PFSK-1 (cell line): ENCODE results near the gene CDC42BPG.
A peak's percentile ranks its signal among the peaks of the same experiment; 100 is the strongest.

Experiments
- FOXP2 ChIP-seq: optimal IDR thresholded peaks from 2 replicates; pipeline ENCODE3; 2011; ENCODE audit warnings: borderline replicate concordance, control low read depth, inconsistent platforms; ENCODE audit not compliant: insufficient read depth; ENCODE audit errors: extremely low read length, extremely low read depth
- POLR2AphosphoS5 ChIP-seq: IDR thresholded peaks from 2 replicates; pipeline ENCODE4 v1.6.1; 2012; ENCODE audit warnings: low read depth, mild to moderate bottlenecking, control low read depth, low read length, moderate library complexity
- SIN3A ChIP-seq: IDR thresholded peaks from 2 replicates; pipeline ENCODE4 v1.6.1; 2012; ENCODE audit warnings: mild to moderate bottlenecking, low read length, moderate library complexity, borderline replicate concordance; ENCODE audit not compliant: insufficient read depth
- TAF1 ChIP-seq: IDR thresholded peaks from 2 replicates; pipeline ENCODE4 v1.6.1; 2012; ENCODE audit warnings: low read length, control low read depth, borderline replicate concordance; ENCODE audit not compliant: insufficient read depth
- TF ChIP-seq, protein P1 (sequence below), 2 experiments: IDR thresholded peaks; 2 replicates each; pipeline versions ENCODE4 v1.6.1 to v1.8.0; 2011 to 2012; ENCODE audit warnings: low read depth in 2 of 2, low read length in 2 of 2, control low read depth in 1 of 2, inconsistent platforms in 1 of 2, mild to moderate bottlenecking in 1 of 2, moderate library complexity in 1 of 2; ENCODE audit not compliant: insufficient read depth in 1 of 2

The CDC42BPG gene

GRCh38 chr11:64888729-64889511 is 44.5 kb upstream of the CDC42BPG start:
- no peak for TF ChIP-seq TAF1
- TF ChIP-seq, protein P1, sequence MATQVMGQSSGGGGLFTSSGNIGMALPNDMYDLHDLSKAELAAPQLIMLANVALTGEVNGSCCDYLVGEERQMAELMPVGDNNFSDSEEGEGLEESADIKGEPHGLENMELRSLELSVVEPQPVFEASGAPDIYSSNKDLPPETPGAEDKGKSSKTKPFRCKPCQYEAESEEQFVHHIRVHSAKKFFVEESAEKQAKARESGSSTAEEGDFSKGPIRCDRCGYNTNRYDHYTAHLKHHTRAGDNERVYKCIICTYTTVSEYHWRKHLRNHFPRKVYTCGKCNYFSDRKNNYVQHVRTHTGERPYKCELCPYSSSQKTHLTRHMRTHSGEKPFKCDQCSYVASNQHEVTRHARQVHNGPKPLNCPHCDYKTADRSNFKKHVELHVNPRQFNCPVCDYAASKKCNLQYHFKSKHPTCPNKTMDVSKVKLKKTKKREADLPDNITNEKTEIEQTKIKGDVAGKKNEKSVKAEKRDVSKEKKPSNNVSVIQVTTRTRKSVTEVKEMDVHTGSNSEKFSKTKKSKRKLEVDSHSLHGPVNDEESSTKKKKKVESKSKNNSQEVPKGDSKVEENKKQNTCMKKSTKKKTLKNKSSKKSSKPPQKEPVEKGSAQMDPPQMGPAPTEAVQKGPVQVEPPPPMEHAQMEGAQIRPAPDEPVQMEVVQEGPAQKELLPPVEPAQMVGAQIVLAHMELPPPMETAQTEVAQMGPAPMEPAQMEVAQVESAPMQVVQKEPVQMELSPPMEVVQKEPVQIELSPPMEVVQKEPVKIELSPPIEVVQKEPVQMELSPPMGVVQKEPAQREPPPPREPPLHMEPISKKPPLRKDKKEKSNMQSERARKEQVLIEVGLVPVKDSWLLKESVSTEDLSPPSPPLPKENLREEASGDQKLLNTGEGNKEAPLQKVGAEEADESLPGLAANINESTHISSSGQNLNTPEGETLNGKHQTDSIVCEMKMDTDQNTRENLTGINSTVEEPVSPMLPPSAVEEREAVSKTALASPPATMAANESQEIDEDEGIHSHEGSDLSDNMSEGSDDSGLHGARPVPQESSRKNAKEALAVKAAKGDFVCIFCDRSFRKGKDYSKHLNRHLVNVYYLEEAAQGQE (IDR thresholded peaks at IDR 0.05; ENCODE audit: insufficient read depth in 1 of 2, low read depth in 2 of 2, low read length in 2 of 2): no peak
- no peak for TF ChIP-seq SIN3A
- no peak for TF ChIP-seq POLR2AphosphoS5
- TF ChIP-seq FOXP2: no peak

- TF ChIP-seq FOXP2: no peak
- no peak for TF ChIP-seq TAF1
- no peak for TF ChIP-seq SIN3A
- TF ChIP-seq, protein P1 (IDR thresholded peaks at IDR 0.05; ENCODE audit: insufficient read depth in 1 of 2, low read depth in 2 of 2, low read length in 2 of 2): no peak
- no peak for TF ChIP-seq POLR2AphosphoS5
Measured at GRCh38 chr11:64888406-64888728, 43.9 kb upstream of the CDC42BPG start.

- TF ChIP-seq POLR2AphosphoS5: peak; percentile 50; the same call in 1 of the 2 replicates
- TF ChIP-seq, protein P1 (IDR thresholded peaks at IDR 0.05; ENCODE audit: insufficient read depth in 1 of 2, low read depth in 2 of 2, low read length in 2 of 2): no peak
Measured at GRCh38 chr11:64887757-64888405, 43.4 kb upstream of the CDC42BPG start.

- TF ChIP-seq TAF1: no peak
- TF ChIP-seq FOXP2: no peak
Measured at GRCh38 chr11:64887234-64887756, 42.8 kb upstream of the CDC42BPG start.

DNA sequence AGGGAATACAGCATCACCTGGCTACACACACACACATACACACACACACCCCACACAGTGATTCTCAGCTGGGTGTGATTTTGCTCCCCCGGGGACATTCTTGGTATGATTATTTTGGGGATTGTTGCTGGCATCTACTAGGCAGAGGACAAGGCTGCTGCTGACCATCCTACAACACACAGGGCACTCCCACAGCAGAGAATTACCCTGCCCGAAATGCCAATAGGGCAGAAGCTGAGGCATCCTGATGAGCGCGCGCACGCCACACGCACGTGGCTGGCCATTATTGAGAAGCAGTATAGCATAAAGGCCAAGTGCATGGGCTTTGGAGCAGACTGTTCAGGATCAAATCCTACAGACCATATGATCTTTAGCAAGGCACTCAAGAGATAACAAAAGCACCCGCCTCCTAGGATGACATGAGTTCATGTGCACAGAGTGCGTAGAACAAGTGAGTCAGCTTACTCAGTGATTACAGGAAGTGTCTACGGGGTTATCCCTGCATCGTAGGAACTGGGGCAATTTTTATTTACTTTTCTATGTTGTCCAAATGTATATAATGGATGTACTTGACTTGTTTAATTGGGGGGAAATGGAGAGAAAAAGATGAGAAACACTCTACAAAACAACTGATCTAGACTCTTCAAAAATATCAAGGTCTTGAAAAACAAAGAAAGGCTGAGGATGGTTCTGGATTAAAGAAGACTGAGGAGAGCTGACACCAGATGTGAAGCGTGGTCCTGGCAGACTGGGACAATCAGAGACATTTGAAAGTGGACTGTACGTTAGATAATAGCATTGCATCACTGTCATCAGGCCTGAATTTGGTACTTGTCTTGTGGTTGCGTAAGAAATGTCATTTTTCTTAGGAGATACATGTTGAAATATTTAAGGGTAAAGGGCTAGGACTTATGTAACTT is 41.2 kb upstream of the CDC42BPG start:
- TF ChIP-seq POLR2AphosphoS5 (no peak), SIN3A (no peak; the same call in 1 of the 2 replicates), TAF1 (no peak), FOXP2 (no peak)
- TF ChIP-seq, protein P1 (IDR thresholded peaks at IDR 0.05; ENCODE audit: insufficient read depth in 1 of 2, low read depth in 2 of 2, low read length in 2 of 2): no peak
